CD4-positive, alpha-beta T cell (primary cell): ENCODE results near the gene CIRBP. TPM values are rescaled to one million over a fixed set of nuclear protein-coding genes. Genes with fewer than 3 reads are reported as not detected.

Experiments used
- ATAC-seq: fragments of 200-7000 bp; cut with Tn5 transposase; one replicate; pipeline ENCODE4 v1.10.0; 2022; ENCODE audit warnings: mild to moderate bottlenecking; ENCODE audit not compliant: poor library complexity
- CTCF ChIA-PET: fragments of 350-600 bp; sonication (Branson Sonifier 250); formaldehyde crosslinking; loops from one replicate; lab custom pipeline; 2021; ENCODE audit warnings: antibody characterized with exemption, inconsistent platforms; lab: Charles Lee
- POLR2A ChIA-PET: fragments of 350-600 bp; sonication (Branson Sonifier 250); formaldehyde crosslinking; loops from one replicate; lab custom pipeline; 2021; ENCODE audit warnings: antibody characterized with exemption, inconsistent platforms; lab: Charles Lee
- DNase-seq, 14 experiments: peaks; one replicate each; pipeline ENCODE4 v3.0.0-alpha.2; 2013 to 2020; ENCODE audit warnings: mixed read lengths in 2 of 14
- H3K27ac ChIP-seq, 2 donors: one replicate each; pipeline versions ENCODE4 v1.5.1 to v1.7.0; 2013; ENCODE audit warnings: low read length in 2 of 2, low read depth in 1 of 2, mild to moderate bottlenecking in 1 of 2
- H3K27me3 ChIP-seq, 2 experiments: 1 replicate in 1 of 2; 2 replicates in 1 of 2; pipeline versions ENCODE4 v1.6.1 to v1.7.0; 2013; ENCODE audit warnings: low read length in 2 of 2, control low read depth in 1 of 2, mild to moderate bottlenecking in 1 of 2, moderate library complexity in 1 of 2; ENCODE audit not compliant: insufficient read depth in 2 of 2, control insufficient read depth in 1 of 2
- H3K36me3 ChIP-seq: one replicate; pipeline ENCODE4 v1.6.1; 2013; ENCODE audit warnings: low read length, control low read depth; ENCODE audit not compliant: insufficient read depth
- H3K4me1 ChIP-seq: one replicate; pipeline ENCODE4 v1.6.1; 2013; ENCODE audit warnings: low read length, control low read depth; ENCODE audit not compliant: insufficient read depth
- H3K4me3 ChIP-seq: one replicate; pipeline ENCODE4 v1.5.1; 2013; ENCODE audit warnings: mild to moderate bottlenecking, low read length, moderate library complexity
- H3K9me3 ChIP-seq, 2 experiments: 1 replicate in 1 of 2; 2 replicates in 1 of 2; pipeline versions ENCODE4 v1.6.1 to v1.7.0; 2013; ENCODE audit warnings: low read length in 2 of 2, mild to moderate bottlenecking in 2 of 2, control low read depth in 1 of 2, moderate library complexity in 1 of 2; ENCODE audit not compliant: control insufficient read depth in 1 of 2, insufficient read depth in 1 of 2
- H3K27ac Mint-ChIP-seq: one replicate; pipeline ENCODE4 v1.8.0; 2020; ENCODE audit warnings: mixed read lengths
- H3K27me3 Mint-ChIP-seq: one replicate; pipeline ENCODE4 v1.8.0; 2021; ENCODE audit warnings: mixed read lengths
- H3K36me3 Mint-ChIP-seq: one replicate; pipeline ENCODE4 v1.8.0; 2021; ENCODE audit warnings: low read depth, mixed read lengths
- H3K4me1 Mint-ChIP-seq: one replicate; pipeline ENCODE4 v1.8.0; 2021; ENCODE audit warnings: low read depth, mixed read lengths
- H3K4me3 Mint-ChIP-seq: one replicate; pipeline ENCODE4 v1.8.0; 2020; ENCODE audit warnings: mild to moderate bottlenecking, mixed read lengths
- H3K9me3 Mint-ChIP-seq: one replicate; pipeline ENCODE4 v1.8.0; 2020; ENCODE audit warnings: mixed read lengths
- intact Hi-C, 2 experiments: fragments of 100-400 bp; cut with DNase I in 1 of 2; cut with micrococcal nuclease in 1 of 2; formaldehyde crosslinking; loops; one replicate each; pipeline versions ENCODE4 v1.15.1 to v1.9.0; 2023 to 2025; cut with DNase I, micrococcal nuclease
- total RNA-seq, 174 experiments: library from RNA in 2 of 174; stranded (reverse) in 2 of 174; gene quantifications; one replicate each; pipeline ENCODE4 v1.2.3 and lab custom pipeline; 2021 to 2026
- TF ChIP-seq, protein P1 (sequence below): fragments of 200-600 bp; IDR thresholded peaks from one replicate; pipeline ENCODE4 v1.8.0; 2022; ENCODE audit warnings: antibody characterized with exemption, mild to moderate bottlenecking

The CIRBP gene
- total RNA-seq, 2 experiments from 2014 or later = 614 to 628 TPM

DNA sequence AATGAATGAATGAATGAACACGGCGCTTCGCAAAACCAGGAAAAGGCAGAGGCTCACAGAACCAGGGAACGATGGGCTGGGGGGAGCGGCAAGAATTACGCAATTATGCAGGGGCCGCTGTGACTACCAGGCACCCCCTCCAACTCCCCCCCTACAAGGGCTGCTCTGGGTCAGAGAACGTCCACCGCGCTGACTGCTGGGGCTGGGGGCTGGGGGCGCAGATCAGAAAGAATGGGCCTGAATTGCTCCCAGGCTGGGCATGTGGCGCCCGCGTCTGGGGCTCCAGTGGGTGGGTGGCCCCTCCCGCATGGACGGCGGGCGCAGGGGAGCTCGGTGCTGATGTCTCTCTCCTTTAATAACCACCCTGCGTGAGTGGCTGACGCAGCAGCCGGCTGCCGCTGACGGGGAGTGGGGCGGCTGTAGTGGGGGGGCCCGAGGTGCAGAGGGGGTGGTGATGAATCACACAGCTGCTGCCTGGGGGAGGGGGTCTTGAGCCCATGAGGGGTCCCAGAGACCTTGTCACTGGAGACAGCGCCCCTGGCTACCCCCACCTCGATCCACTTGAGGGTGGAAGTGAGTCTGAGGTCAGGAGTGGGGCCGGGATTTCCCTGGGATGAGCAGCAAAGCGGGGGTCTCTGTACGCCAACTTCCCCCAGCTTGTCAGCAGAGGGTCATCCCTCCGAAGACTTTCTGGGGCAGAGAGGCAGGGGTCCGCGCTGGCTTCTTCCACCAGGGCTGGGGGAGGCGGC lies 1.5 kb upstream of the CIRBP start:
- Histone ChIP-seq H3K4me1 (peaks cover 79% of the 10 kb centered on the region), H3K36me3 (peaks cover 30% of the 10 kb centered on the region), H3K4me3 (peak overlapping the region; percentile 24), H3K9me3 (no peaks in the 10 kb centered on the region), H3K27ac (no peak overlapping the region), H3K27me3 (no peaks in the 10 kb centered on the region)
- POLR2A ChIA-PET = interaction anchor here (1.6 to 10.3 kb wide), 4 partner anchors 15 to 24 kb away, joined by 14 to 476 read pairs (median 107); partner anchors contain the start of gene ATP5F1D
- ATAC-seq (no peak), DNase-seq (peak in 4 of 14 experiments; percentile 45 to 71 (median 55))
- Mint-ChIP-seq H3K27me3 (no peaks in the 10 kb centered on the region), H3K36me3 (peaks cover 37% of the 10 kb centered on the region), H3K4me3 (peak overlapping the region; percentile 89), H3K9me3 (no peaks in the 10 kb centered on the region), H3K27ac (peak overlapping the region; percentile 88), H3K4me1 (peaks cover 59% of the 10 kb centered on the region)
- TF ChIP-seq, protein P1, sequence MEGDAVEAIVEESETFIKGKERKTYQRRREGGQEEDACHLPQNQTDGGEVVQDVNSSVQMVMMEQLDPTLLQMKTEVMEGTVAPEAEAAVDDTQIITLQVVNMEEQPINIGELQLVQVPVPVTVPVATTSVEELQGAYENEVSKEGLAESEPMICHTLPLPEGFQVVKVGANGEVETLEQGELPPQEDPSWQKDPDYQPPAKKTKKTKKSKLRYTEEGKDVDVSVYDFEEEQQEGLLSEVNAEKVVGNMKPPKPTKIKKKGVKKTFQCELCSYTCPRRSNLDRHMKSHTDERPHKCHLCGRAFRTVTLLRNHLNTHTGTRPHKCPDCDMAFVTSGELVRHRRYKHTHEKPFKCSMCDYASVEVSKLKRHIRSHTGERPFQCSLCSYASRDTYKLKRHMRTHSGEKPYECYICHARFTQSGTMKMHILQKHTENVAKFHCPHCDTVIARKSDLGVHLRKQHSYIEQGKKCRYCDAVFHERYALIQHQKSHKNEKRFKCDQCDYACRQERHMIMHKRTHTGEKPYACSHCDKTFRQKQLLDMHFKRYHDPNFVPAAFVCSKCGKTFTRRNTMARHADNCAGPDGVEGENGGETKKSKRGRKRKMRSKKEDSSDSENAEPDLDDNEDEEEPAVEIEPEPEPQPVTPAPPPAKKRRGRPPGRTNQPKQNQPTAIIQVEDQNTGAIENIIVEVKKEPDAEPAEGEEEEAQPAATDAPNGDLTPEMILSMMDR = no peak
- intact Hi-C loops = loop anchor here in 1 of 2 experiments (1.0 kb wide), 2 partner anchors 18 to 23 kb away; no protein-coding TSS in a partner anchor
- CTCF ChIA-PET = interaction anchor here (1.2 to 11.0 kb wide), 4 partner anchors 19 to 154 kb away, joined by 3 to 255 read pairs (median 8); no protein-coding TSS in a partner anchor

DNA sequence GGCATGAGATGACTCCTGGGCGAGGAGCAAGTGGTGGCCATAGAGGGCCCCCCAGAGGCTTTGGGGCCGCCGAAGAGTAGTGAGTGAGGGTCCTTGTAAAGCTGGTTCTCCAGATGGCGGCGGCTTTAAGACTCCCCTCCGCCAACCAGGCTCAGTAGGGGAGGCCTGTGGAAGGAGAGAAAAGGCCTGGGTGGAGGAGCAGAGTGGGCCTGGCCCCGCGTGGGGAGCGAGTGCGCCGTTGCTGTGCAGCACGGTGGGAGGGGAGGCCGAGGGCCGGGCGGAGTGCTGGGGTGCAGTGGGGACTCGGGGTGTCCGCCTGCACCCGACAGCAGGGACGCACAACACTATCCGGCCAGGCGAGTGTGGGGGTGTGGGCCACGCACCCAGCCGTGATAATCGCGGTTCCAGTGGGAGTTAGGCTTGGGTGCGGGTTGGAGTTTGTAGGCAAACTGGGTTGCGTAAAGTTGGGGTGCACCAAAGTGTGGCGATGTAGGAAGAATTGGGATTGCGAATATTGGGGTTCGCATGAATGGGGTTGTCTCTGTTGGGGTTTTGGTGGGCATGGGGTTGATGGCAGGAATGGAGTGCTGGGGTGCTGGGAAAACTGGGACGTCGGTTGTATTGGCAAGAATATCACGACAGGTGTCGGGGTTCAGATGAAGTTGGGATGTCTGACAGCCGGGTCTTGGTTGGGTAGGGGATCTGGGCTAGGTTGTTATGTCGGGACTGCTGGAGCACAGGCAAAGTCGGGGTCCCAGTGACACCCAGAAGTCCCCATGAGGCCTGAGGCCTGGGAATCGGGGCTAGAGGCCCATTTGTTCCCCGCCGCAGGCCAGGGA lies 687 bp upstream of the CIRBP start:
- Histone ChIP-seq H3K4me1 (peaks cover 80% of the 10 kb centered on the region), H3K27ac (peak overlapping the region; percentile 66 to 78), H3K36me3 (peaks cover 38% of the 10 kb centered on the region), H3K9me3 (no peaks in the 10 kb centered on the region), H3K4me3 (peak overlapping the region; percentile 25), H3K27me3 (no peaks in the 10 kb centered on the region)
- Mint-ChIP-seq H3K27ac (peak overlapping the region; percentile 88), H3K27me3 (no peaks in the 10 kb centered on the region), H3K36me3 (peaks cover 44% of the 10 kb centered on the region), H3K4me3 (peak overlapping the region; percentile 89), H3K9me3 (no peaks in the 10 kb centered on the region), H3K4me1 (peaks cover 62% of the 10 kb centered on the region)
- ChIA-PET CTCF (interaction anchor here (1.0 to 11.0 kb wide), 3 partner anchors 16 to 135 kb away, joined by 3 to 255 read pairs (median 6); no protein-coding TSS in a partner anchor), POLR2A (interaction anchor here (0.6 to 10.3 kb wide), 75 partner anchors 9 to 1790 kb away, joined by 3 to 476 read pairs (median 5); partner anchors contain the start of genes ABCA7, ARHGAP45, ATP5F1D and CBARP)
- ATAC-seq (no peak), DNase-seq (peak in 1 of 14 experiments; percentile 69)
- intact Hi-C loops = loop anchor here in 1 of 2 experiments (1.0 kb wide), 1 partner anchor 9 kb away; no protein-coding TSS in a partner anchor
- TF ChIP-seq, protein P1 = no peak
